ENCODE results near the gene FNDC3B.

FNDC3B gene

DNA sequence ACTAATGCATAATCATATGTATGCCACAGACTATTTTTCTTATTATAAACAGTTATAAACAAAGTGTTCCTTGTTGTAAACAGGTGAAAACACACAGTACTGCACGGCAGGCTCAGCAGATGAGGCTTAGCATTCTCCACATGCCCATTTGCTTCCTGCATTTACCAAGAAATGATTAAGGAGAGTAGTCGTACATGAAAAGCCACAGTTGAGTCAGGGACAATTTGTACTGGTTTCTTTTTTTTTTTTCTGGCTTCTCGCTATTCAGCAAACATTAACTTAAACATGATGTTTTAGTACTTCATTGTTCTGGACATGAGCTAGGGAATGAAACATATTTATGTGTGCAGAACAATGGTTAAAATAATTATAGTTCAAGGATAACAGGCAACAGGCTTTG is 345.5 kb downstream of the FNDC3B start:
- no peak overlapping the region for H3K27ac ChIP-seq
- TF ChIP-seq ZFX (IDR thresholded peaks at IDR 0.05; ENCODE audit: borderline replicate concordance) (no peak), CTCF (IDR thresholded peaks at IDR 0.05) (no peak)

- TF ChIP-seq CTCF (IDR thresholded peaks at IDR 0.05) (no peak), ZFX (IDR thresholded peaks at IDR 0.05; ENCODE audit: borderline replicate concordance) (no peak)
- H3K27ac ChIP-seq, result no peak overlapping the region
Measured at GRCh38 chr3:172387728-172388127, 348.4 kb downstream of the FNDC3B start.

DNA sequence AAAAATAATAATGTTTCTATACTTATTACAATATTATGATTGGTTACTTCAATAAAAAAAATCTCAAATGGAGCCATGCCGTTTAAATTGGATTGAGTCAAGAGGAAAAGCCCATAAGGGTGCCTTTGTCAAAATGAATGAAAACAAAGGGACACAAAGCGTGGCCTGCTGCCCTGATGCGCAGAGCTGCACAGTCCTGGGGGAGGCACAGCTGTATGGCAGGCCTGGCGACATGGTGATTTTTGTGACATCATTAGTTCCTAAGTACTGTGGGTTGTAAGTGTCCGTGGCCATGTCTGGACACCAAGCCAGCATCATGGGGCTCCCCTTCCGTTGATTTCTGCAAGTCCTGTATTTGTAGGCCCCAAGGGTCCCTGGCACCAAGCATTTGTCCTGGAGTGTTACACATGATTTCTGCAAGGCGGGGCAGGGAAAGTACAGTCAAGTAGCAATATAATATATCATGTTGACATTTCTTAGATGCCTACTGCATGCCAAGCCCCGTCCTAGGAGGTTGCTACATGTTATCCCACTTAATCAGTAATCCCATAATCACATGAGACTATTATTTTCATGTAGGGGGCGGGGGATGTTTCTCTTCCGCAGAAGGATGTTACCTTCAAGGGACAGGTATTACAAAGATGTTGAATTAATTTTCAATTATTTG is 349.2 kb downstream of the FNDC3B start:
- TF ChIP-seq CTCF (IDR thresholded peaks at IDR 0.05) (no peak), ZFX (IDR thresholded peaks at IDR 0.05; ENCODE audit: borderline replicate concordance) (no peak)
- no peak overlapping the region for H3K27ac ChIP-seq

DNA sequence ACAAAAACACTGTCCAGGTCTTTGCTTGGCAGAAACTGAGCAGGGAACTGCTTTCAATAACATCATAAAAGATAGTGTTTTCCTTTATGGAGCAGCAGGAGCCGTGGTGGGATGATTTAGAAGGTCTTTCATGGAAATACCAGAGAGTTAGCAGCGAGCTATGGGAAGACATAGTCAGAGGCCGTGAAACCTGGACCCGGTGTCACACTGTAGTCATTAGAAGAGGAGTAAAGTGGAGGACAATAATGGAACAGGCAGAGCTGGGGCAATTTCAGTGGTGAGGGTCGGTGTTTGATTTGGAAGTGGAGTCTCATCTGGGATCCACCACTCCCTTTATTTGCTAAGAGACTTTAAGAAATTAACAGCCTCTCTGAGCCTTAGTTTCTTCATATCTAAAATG is 351.4 kb downstream of the FNDC3B start:
- H3K27ac ChIP-seq, result no peak overlapping the region
- TF ChIP-seq CTCF (IDR thresholded peaks at IDR 0.05) (no peak), ZFX (IDR thresholded peaks at IDR 0.05; ENCODE audit: borderline replicate concordance) (no peak)

DNA sequence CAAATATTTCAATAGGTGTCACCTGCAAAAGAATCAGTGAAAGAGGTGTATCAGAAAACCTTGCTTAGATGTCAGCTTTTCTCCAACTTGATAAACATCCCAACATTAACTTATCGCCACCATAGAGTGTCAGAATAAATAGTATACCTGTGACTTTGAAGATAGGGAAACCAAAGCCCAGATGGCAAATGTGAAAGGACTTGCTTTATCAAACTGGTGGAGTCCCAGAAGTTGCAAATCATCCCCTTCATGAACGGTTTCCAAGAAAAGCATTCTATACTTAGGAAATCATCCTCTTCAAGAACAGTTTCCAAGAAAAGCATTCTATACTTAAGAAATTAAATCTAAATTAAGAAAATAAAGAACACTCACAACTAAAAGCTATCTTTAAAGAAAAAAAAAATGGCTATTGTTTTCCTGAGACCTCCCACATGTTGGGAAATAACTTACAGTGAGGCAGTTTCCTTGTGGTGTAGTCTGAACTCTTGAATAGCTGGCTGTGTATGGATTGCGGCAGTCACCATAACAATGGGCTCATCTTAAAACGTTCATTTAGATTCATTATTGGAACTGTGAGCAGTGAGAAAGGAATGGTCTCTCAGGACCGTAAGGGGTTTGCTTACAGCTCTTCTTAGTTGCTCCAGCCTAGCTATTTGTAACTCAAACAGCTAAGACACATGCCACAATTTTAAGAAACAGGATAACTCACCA is 352.4 kb downstream of the FNDC3B start:
- TF ChIP-seq ZFX (IDR thresholded peaks at IDR 0.05; ENCODE audit: borderline replicate concordance) (no peak), CTCF (IDR thresholded peaks at IDR 0.05) (no peak)
- H3K27ac ChIP-seq, result no peak overlapping the region

DNA sequence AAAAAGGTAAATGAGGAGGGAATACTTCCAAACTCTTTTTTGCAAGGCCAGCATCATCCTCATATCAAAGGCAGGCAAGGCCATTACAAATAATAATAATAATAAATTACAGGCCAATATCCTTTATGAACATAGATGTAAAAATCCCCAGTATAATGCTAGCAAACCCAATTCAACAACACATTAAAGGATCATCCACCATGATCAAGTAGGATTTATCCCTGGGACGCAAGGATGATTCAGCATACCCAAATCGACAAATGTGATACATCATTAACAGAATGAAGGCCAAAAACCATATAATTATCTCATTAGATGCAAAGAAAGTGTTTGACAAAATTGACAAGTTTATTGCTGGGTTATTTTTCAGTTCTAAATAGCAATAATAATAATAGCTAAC is 355.3 kb downstream of the FNDC3B start:
- no peak overlapping the region for H3K27ac ChIP-seq
- TF ChIP-seq CTCF (IDR thresholded peaks at IDR 0.05) (no peak), ZFX (IDR thresholded peaks at IDR 0.05; ENCODE audit: borderline replicate concordance) (no peak)

DNA sequence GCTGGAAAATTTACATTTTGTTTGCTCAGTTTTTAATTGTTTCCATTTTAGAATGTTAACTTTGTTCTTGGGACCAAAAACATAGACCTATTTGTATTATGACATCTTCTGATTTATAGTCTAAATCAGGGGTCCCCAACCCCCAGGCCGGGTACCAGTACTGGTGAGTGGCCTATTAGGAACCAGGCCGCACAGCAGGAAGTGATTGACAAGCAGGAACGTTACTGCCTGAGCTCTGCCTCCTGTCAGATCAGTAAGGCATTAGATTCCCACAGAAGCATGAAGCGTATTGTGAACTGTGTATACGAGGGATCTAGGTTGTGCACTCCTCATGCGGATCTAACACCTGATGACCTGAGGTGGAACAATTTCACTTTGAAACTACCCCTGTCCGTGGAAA is 357.0 kb downstream of the FNDC3B start:
- TF ChIP-seq ZFX (IDR thresholded peaks at IDR 0.05; ENCODE audit: borderline replicate concordance) (no peak), CTCF (IDR thresholded peaks at IDR 0.05) (no peak)
- H3K27ac ChIP-seq, result no peak overlapping the region
